Hindlimb muscle (tissue), 1 donor: Measurements from ENCODE around the gene POLR2E. TPM values are rescaled to one million over a fixed set of nuclear protein-coding genes. Genes with fewer than 3 reads are reported as not detected.
"Not testable (repeated sequence)": the region's sequence is repeated elsewhere in the genome, so short reads cannot be mapped to it uniquely, and the experiment has no call there.

Experiments used
- DNase-seq: peaks from one replicate; pipeline ENCODE4 v3.0.0-alpha.2; 2013
- polyA plus RNA-seq: library from polyadenylated mRNA; unstranded; fragments of 120-200 nt; gene quantifications from one replicate; pipeline ENCODE4 v1.2.1, GENCODE V29; 2013; ENCODE audit not compliant: insufficient read length

Gene POLR2E
- polyA plus RNA-seq, 1 donor = 121 TPM

DNA sequence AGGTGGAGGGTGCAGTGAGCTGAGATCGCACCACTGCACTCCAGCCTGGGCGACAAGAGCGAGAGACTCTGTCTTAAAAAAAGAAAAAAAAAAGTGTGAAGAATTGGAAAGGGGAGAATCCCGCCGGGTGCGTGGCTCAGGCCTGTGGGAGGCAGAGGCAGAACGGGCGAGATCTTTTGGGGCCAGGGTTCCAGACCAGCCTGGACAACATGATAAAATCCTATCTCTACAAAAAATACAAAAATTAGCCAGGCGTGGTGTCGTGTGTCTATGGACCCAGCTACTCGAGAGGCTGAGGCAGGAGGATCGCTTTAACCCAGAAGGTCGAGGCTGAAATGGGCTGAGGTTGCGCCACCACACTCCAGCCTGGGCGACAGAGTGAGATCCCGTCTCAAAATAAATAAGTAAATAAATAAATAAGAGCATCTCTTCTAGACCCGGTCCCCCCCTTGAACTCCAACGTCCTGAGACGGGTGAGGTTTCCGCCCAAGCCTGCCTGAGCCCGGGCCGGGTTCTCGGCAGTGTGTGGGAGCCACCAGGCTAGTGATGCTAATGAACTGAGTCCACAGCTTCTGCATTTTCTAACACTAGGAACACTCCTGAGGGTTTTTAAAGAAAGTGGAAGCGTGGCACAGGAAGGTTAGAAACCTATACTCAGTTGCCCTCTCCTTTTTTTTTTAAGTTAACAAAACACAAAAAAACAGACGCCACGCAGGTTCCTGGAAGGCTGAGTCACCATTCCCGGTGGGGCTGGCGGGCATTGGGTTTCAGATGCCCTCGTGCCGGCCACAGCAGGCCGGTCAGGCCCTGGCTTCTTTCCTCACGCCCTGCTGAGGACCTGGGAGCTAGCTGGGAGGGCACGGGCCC is 30.7 kb upstream of the POLR2E start:
- DNase-seq = no peak

DNA sequence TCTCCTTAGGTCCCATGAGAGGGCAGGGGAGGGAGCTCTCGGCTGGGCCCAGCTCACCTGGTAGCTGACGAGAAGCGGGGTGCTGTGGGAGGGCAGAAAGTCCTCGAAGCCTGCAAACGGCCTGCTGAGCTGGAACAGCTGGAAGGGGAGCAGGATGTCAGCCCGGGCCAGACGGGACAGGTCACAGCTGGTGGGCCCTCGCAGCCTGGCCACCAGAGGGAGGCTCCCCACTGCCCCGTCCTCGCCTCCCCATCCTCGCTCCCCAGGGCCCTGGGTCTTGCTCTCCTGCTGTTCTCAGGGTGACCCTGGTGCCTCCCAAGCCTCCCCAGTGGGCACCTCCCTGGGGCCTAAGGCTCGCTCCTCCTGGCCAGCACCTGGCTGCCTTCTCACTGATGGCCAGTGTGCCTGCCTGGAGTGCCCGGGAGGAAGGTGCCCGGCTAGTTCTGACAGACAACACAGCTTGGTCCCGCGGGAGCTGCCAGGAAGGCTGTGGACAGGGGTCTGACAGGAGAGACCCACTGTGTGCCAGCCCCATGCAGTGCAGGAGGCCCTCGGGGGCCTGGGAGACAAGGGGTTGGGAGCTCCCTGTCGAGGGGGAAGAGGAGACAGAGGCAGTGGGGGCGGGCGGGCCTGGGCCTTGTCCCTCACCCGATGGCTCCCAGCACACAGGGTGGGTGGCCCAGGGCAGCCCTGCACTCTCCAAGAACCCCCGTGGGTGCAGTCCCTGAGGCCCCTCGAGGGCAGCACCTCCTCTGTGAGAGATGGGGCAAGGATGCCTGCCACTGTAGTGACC is 28.9 kb upstream of the POLR2E start:
- no peak for DNase-seq

DNA sequence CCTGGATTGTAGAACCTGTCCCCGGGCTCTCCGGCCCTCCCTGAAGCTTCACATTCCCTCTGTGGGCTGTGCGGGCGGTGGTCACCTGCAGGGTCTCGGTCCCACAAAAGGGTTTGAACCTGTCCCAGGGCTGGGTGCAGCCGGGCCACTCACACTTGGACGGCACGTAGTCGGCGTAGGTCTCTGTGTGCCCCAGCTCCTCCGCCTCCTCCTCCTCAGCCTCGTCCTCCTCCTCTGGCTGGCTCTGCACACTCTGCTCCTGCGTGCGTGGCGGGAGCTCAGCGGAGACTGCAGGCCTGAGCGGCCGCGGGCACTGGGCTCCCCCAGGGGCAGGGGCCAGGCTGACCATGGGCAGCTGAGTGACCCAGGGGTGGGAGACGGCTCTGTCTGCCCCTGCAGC is 28.2 kb upstream of the POLR2E start:
- no peak for DNase-seq

DNA sequence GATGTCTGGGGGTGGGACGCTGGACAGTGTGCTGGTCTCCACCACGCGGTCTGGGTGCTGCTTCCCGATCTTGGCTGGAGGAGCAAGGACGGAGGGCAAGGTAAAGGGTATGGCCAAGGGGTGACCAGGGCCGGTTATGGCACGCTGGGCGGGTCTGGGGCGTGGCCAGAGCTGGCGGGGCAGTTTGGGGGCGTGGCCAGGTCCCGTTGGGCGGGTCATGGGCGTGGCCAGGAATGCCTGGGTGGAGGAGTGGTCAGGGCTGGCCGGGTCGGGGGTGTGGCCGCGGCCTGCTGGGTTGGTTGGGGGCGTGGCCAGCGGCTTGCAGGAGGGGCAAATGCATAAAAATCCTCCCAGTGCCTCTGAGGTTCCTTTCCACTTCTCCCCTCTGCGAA is 27.8 kb upstream of the POLR2E start:
- no peak for DNase-seq

DNA sequence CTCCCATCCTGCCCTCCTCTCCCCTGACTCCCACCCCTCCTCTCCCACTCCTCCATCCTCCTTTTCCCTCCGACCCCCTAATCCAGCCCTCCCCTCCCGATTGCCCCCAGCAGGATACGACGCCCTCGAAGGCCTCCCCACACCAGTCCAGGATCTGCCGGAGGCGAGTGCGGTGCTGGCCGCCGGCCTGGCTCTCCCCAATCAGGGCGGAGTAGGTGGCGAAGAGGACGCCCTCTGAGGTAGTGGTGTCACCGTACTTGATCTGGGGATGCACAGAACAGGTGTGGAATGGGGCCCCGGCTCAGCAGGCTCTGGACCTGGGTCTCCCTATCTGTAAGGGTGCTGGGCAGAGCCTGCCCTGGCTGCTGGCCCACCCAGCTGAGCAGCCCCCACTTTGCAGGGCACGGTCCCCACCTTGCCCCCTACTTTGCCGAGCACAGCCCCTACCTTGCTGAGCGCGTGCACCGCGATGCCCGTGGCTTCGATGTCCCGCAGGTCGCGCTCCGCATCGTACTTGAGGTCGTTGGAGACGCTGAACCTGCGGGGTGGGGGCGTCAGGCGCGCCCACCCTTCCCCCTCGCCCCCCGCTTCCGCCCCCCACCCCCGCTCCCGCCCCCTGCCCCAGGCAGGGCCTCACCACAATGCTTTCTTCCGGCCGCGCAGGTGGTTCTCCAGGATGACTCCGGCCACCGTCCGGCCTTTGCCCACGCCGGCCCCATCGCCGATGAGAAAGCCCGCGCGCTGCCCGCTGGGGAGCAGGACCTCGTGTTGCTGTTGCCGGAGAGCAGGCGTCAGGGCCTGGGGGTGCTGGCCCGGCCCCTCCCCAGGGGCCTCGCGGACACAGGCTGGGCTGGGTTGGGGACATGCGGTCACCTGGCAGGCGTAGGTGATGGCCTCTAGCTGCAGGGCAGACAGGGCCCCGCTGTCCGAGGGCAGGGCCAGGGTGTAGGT is 27.1 kb upstream of the POLR2E start:
- no peak for DNase-seq

DNA sequence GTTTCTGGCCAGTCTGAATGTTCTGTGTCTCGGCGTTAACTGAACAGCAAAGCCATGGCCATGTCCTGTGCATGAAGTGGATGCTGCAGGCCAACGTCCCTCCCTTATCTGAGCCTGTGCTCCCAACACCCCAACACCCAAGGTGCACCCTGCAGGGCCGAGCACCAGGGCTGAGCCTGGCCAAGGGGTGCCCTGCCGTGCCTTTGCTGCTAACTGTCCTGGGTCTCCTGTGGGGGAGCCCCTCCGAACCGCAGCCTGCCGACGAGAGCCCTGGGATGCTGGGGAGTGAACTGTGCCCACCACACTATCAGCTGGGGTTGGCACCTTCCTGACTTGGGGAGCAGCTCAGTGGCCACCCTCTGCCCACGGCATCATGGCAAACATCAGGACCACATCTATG is 26.2 kb upstream of the POLR2E start:
- no peak for DNase-seq

DNA sequence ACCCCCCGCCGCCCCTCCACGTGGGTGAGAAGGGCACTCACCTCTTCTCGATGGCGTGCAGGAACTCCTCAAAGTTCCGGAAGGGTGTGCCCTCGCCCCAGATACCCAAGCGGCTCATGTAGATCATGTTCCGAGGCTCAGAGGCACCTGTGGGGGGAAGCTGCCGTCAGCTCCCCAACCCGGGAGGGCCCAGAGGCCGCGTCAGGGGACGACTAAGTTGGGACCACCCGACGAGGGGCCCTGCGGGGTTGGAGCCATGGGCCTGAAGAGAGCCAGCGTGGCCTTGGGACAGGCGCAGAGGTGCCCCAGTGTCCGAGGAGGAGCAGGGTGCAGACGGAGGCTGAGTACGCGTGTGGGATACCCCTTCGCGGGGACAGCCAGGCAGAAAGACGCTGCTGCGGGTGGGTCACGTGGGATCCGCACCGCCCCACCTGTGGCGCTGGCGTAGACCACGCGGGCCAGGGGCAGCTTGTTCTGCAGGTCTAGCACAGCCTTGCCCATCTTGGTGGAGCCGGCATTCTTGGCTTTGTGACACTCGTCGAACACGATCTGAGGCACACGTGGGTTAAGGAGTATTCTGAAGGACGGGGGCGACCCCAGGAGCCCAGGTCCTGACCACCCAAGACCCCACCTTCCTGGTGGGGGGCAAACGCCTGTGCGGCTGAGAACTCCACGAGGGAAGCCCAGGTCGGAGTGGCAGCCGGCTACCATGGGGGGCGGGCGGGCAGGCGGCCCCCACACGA is 24.5 kb upstream of the POLR2E start:
- DNase-seq = no peak

DNA sequence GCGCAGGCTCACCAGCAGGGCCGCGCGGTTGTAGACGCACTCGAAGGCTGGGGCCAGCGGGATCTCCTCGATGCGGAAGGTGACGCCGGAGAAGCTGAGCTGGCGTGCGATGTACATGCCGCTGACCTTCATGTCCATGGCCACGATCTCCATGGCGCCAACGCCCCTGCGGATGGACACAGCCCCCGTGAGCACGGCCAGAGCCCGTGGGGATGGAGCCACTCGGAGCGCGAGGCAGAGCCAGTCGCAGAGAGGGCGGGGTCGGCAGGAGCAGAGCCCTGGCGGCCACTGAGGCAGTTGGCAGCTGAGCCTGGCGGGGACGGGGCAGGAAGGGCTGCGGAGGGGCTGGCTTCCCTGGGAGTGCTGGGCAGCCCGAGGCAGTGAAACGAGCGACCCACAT is 23.8 kb upstream of the POLR2E start:
- DNase-seq = no peak

DNA sequence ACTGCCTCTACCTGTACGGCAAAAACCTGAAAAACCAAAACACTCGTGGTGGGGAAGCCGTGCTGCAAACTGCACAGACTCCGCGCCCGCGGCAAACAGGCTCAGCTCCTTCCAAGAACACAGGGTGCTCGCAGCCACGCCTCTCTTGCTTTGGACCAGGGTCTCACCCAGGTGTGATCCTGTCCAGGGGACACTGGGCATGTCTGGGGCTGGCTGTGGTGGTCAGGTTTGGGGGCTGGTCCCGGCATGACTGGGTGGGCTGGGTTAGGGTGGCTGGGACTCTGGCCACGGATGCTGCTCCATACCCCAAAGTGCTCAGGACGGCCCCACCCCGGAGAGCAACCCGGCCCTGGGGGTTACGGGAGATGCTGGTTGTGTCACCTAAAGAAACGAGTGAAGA is 22.5 kb upstream of the POLR2E start:
- DNase-seq = no peak

DNA sequence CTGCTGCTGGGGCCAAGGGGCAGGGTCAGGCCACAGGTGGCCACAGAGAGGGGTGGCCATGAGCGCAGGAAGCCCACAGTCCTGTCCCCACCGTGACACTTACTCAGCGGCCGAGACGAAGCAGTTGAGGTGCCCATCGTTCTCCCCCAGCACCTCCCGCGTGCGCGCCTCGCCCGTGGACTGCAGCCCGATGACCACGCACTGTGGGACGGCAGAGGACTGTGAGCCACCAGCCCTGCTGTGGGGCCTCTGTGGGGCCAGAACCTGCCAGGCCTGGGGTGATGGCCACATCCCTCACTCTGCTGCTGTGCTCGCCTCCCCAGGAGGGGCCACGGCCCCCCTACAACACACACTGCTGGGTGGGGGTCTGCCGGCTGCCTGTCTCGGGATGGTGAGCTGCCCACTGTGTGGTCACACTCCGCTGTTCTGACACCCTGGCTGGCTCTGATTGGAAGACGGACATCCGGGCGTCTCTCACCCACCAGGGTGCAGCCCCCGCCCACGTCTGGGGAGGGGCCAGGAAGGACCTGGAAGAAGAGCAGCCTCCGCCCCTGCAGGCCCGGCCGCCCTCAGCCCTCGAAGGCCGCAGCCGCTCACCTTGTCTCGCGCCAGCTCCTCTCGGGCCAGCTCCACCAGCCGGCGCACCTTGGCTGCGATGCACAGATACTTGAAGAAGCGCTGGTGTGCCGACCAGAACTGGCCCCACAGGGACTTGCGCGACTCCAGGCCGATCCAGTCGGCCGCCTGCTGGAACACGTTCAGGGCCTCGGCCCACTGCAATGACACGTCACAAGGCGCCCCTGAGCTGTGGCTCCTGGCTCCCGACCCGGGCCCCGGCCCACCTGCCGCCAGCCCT is 21.8 kb upstream of the POLR2E start:
- DNase-seq = no peak

DNA sequence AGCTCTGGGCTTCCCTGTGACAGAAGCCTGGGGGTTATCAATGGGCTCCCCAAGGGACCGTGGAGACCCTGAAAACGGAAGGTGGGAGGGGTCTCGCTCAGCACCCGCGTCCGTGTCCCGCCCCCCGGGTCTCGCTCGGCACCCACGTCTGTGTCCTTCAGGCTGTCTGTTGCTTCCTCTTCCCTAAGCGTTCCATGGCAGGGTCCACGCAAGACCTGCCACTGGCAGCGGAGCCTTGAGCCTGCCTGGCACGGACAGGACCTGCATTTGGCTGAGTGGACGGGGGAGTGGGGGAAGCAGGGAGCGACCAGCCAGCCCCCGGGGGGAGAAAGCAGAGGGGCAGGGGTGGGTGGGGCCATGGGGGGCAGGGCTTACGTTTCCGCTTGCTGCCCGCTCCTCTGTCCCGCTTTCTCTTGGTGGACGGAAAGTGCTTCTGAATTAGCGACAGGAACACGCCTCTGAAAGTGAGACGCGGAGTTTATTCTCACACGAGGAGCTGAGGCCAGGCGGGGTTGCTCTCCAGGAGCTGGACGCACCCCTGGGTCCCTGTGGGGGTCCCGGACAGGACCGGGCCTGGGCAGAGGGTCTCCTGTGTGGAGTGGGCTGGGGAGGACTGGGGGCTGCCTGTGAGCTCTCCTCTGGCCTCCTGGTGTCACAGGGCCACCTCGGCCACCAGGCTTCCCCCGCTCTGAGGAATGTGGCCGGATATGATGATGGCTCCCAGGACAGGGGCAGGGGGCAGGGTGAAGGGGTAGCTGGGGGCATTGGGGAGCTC is 20.7 kb upstream of the POLR2E start:
- no peak for DNase-seq

DNA sequence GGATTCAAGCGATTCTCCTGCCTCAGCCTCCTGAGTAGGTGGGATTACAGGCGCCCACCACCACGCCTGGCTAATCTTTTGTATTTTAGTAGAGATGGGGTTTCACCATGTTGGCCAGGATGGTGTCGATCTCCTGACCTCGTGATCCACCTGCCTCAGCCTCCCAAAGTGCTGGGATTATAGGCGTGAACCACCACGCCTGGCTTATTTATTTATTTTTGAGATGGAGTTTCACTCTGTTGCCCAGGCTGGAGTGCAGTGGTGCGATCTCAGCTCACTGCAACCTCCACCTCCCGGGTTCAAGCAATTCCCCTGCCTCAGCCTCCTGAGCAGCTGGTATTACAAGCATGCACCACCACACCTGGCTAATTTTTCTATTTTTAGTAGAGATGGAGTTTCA is 19.6 kb upstream of the POLR2E start:
- not testable (repeated sequence) for DNase-seq

DNA sequence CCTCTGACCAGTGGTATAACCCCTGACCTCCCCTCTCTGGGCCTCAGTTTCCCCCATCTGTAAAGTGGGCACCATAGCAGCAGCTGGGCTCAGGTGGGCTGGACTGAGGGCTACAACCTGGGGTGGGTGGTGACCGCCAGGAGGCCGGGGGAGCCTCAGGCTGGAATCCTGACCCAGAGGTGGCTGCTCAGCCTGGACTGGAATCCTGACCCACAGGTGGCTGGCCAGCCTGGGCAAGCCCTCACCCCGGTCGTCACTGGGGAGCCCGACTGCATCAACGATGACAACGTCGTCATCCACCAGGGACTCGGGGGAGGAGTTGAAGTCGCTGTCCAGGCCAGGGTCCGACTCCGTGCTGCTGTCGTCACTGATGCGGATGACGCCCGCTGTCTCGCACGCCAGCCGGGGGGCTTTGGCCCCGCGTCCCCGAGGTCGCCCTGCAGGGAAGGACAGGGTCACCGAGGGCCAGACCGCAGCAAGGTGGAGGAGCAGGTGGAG is 18.9 kb upstream of the POLR2E start:
- no peak for DNase-seq

DNA sequence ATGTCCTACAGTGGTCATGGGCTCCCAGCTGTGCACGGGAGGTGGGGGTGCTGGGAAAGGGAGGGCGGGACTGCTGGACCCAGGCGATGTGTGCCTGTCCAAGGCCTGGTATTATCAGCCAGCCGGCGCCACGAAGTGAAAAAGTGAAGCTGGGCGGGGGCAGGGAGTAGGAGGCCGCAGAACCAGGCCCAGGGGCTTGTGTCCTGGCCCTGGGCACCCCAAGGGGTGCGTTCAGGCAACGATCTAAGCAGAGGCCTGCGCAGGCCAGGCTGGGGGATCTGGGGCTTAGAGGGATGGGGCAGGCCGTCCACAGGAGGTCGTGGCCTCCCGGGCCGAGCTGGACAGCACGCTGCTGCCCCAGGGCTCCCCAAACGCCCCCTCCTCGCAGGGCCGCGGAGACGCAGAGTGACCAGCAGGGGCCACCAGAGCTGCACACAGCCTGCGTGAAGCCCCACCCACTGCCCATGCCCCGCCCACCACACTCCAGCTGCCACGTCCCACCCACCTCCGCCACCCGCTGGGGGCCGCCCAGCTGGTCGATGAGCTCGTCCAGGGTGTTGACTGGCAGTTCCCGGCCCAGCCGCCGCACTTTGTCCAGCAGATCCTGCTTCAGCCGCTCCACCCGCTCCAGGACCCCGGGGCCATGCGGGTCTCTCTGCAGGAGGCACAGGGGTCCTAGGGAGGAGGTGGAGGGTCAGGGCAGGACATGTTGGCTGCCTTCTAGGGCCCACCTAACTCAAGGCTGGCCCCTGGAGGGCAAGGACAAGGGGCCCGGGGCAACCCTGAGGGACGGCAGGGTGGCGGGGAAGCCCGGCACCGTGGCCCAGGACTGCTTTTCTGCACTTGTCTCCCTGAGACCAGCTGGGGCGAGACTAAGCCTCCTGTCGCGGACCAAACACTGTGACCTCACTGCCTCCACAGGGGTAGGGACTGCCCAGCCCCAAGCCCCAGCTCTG is 18.1 kb upstream of the POLR2E start:
- peak; percentile 91 for DNase-seq

DNA sequence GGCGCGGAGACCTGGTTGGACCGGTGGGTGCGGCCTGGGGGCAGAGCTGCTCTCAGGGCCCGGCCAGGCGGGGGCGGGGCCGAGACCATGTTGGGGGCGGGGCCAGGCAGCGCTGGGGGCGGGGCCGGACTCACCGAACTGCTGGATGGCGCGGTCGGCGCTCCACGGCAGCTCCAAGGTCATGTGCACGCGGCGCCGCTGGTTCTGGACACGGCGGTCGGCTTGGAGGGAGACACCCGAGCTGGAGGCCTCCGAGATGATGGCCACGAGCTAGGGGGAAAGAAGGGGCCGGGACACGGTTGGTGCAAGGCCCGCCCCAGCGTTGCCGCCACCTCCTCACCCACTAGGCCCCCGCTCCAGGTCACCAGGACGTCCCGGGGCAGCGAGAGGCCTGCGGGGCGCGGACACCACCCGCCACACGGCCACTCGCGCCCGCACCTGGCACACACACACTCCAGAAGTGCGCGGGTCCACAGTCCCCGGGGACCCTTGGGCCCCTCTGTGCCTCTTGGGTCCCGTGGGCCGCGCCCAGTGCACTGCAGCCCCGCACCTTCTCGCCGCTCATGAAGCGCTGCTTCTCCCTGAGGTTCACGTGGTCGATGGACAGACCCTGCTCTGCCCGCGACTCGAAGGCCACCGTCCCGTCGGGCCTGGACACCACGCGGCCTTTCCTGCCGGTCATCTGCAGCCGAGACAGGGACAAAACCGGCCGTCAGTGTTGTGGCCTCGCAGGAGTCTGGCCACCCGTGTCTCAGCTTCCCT is 17.3 kb upstream of the POLR2E start:
- no peak for DNase-seq

DNA sequence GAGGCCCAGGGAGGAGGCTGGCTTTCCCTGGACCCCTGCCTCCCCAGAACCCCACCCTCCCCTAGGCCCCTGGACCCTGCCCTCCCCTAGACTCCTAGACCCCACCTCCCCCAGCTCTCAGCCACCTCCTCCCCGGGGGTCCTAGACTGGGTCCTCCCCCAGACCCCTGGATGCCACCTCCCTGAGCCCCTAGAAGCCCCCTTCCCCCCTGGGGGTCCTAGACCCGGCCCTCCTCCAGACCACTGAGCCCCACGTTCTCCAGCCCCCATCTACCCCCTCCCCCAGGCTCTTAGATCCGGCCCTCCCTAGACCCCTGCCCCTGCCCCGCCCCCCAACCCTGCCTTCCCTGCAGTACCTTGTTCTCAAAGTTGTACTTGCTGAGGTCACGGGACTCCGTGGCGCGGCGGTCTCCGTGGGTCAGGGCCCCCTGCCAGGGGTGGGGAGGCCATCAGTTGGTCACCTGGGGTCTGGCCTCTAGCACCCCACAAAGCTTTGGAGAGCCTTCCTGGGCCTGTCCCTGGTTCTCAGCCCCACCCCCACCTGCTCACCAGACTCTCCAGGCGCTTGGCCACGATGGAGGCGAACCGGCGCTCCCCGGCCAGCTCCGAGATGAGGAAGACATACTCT is 16.6 kb upstream of the POLR2E start:
- DNase-seq = peak; percentile 50
